GM10266 (cell line): ENCODE measurements around the gene PAQR8.

Experiments used
- DNase-seq: peaks from one replicate; pipeline ENCODE4 v3.0.0; 2012; ENCODE audit errors: extremely low spot score
- CTCF ChIP-seq: IDR thresholded peaks from 2 replicates; pipeline ENCODE4 v1.5.1; 2012; ENCODE audit warnings: mild to moderate bottlenecking, low read depth; ENCODE audit not compliant: control insufficient read depth, insufficient read depth; ENCODE audit errors: missing control alignments

Gene PAQR8

GRCh38 chr6:52394251-52394666 is 32.3 kb downstream of the PAQR8 start:
- TF ChIP-seq CTCF = no peak
- DNase-seq = no peak

DNA sequence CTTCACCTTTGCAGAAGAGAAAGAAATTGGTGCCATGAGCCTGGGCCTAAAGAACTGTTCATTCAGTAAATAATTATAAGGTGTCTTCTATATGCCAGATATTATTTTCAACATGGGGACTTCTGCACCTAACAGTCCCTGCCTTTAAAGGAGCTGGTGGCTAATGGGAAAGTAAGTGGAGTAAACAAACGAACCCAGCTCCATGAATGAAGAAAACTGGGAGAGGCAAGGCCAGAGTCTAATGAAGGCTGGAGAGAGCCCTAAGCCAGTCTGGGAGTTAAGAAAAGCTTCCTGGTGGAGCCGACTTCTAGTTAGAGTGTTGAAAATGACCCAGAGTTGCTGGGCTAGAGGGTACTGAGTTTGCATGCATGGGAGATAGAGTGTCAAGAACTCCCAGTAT is 34.0 kb downstream of the PAQR8 start:
- TF ChIP-seq CTCF = no peak
- DNase-seq = no peak

DNA sequence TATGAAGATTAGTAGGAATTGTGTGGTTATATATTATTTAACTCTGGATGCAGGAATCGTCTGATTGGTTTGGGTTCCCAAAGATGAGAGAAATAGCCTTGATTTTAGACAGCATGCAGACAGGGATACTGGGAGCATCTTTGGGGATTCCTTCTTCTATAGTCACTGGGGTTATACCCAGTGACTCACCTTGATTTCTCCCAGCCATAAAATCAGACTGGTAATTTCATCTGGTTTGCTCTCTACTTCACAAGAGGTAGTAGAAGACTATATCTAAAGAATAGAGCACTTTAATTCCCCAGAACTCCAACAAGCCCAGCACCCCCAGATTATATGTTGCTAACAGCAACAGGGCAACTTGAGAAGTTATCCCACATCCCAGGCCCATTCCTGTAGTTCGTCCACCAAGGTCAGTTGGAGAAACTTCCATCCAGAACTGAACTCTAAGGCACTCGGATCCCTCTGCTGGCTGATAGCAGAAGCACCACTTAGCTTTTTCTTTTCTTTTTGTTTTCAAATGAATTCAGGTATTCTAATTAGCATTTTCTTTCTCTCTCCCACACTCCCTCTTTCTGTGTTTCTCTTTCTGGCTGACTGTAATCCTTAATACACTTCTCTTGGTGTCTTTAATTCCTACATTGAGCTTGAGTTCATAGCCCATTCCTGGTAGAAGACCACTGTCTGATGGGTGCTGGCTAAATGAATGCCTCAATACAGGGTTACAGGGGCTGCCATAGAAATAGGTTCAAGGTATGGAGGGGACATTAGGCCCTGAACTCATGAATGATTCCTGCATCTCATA is 37.8 kb downstream of the PAQR8 start:
- peak; percentile 61 for DNase-seq
- TF ChIP-seq CTCF = peak; percentile 86

DNA sequence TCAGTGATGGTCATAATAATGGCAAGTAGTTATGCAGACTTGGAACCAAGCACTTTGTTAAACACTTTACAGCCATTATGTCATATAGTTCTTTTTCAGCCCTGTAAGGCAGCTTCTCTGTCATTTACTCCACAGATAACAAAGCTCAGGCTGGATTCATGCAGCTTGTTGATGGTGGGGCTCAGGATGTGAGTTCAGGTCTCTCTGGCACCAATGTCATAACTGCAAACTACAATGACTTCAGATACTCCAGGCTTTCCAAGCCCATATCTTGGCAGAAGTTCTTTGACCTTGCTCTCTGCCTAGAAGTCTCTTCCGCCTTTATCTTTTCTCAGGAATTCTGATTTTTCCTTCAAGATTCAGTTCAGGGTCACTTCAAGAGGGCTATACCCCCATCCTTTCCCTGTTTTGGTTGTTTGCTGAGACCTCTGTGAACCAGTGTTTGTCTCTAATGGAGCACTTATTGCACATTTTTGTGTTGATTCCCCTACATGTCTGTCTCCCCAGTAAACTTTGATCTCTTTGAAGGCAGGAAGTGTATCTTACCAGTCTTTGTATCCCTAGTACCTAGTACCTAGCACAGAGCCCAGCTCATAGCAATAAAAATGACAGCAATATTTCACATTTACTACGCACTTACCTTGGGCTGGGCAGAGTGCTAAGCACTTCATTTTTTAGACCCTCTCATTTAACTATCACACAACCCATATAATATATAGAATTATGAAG is 38.5 kb downstream of the PAQR8 start:
- DNase-seq = no peak
- TF ChIP-seq CTCF = no peak

- no peak for TF ChIP-seq CTCF
- DNase-seq = no peak
These were observed 41.1 kb downstream of the PAQR8 start for GRCh38 chr6:52403086-52403485.

DNA sequence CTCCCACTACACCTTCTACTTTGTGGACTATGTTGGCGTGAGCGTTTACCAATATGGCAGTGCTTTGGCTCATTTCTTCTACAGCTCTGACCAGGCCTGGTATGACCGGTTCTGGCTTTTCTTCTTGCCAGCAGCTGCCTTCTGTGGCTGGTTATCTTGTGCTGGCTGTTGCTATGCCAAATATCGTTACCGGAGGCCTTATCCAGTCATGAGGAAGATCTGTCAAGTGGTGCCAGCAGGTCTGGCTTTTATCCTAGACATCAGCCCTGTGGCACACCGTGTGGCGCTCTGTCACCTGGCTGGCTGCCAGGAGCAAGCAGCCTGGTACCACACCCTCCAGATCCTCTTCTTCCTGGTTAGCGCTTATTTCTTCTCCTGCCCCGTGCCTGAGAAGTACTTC is 41.7 kb downstream of the PAQR8 start:
- DNase-seq = no peak
- TF ChIP-seq CTCF = no peak

GRCh38 chr6:52405243-52405642 is 43.3 kb downstream of the PAQR8 start:
- no peak for DNase-seq
- TF ChIP-seq CTCF = no peak
